ENCODE data around the gene OTOP3.

DNA sequence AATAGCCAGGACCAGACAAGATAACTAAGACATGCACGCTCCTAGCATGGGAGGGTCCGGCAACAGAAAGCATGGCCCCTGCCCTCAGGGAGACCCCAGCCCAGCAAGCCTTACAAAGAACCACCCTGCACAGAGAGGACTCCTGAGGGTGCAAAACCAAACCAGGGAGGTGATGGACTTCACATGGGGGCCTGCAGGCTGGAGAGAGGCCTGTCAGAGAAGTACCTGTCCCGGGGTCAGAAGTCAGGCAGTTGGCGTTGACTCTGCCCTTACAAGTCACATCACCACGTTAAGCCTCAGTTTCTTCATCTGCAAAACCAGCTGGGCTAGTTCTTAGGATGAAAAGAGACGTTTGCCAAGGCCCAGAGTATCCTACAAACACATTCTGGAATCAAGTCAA, 6.9 kb upstream of the OTOP3 start:
- TF ChIP-seq, protein P1, sequence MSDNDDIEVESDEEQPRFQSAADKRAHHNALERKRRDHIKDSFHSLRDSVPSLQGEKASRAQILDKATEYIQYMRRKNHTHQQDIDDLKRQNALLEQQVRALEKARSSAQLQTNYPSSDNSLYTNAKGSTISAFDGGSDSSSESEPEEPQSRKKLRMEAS (IDR thresholded peaks at IDR 0.05) = no peak
- TF ChIP-seq YY1 (IDR thresholded peaks at IDR 0.05; ENCODE audit: low read depth) = no peak
- no peak for TF ChIP-seq CREB1 (IDR thresholded peaks at IDR 0.05; ENCODE audit: low read depth)
- no peak for TF ChIP-seq CEBPB (IDR thresholded peaks at IDR 0.05)
- no peak for TF ChIP-seq NFIC (IDR thresholded peaks at IDR 0.05)
- TF ChIP-seq EGR1 (IDR thresholded peaks at IDR 0.05) = no peak
- no peak for TF ChIP-seq ZBTB7A (IDR thresholded peaks at IDR 0.05; ENCODE audit: low read depth)
- no peak for TF ChIP-seq EP300 (IDR thresholded peaks at IDR 0.05; ENCODE audit: borderline replicate concordance)
- TF ChIP-seq, protein P2, sequence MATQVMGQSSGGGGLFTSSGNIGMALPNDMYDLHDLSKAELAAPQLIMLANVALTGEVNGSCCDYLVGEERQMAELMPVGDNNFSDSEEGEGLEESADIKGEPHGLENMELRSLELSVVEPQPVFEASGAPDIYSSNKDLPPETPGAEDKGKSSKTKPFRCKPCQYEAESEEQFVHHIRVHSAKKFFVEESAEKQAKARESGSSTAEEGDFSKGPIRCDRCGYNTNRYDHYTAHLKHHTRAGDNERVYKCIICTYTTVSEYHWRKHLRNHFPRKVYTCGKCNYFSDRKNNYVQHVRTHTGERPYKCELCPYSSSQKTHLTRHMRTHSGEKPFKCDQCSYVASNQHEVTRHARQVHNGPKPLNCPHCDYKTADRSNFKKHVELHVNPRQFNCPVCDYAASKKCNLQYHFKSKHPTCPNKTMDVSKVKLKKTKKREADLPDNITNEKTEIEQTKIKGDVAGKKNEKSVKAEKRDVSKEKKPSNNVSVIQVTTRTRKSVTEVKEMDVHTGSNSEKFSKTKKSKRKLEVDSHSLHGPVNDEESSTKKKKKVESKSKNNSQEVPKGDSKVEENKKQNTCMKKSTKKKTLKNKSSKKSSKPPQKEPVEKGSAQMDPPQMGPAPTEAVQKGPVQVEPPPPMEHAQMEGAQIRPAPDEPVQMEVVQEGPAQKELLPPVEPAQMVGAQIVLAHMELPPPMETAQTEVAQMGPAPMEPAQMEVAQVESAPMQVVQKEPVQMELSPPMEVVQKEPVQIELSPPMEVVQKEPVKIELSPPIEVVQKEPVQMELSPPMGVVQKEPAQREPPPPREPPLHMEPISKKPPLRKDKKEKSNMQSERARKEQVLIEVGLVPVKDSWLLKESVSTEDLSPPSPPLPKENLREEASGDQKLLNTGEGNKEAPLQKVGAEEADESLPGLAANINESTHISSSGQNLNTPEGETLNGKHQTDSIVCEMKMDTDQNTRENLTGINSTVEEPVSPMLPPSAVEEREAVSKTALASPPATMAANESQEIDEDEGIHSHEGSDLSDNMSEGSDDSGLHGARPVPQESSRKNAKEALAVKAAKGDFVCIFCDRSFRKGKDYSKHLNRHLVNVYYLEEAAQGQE (IDR thresholded peaks at IDR 0.05; ENCODE audit: low read depth) = no peak
- TF ChIP-seq RAD21 (IDR thresholded peaks at IDR 0.05; ENCODE audit: low read depth) = no peak
- TF ChIP-seq, protein P3, sequence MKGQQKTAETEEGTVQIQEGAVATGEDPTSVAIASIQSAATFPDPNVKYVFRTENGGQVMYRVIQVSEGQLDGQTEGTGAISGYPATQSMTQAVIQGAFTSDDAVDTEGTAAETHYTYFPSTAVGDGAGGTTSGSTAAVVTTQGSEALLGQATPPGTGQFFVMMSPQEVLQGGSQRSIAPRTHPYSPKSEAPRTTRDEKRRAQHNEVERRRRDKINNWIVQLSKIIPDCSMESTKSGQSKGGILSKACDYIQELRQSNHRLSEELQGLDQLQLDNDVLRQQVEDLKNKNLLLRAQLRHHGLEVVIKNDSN (IDR thresholded peaks at IDR 0.05) = no peak

All from Ishikawa (cell line).